ENCODE results near the gene RPSA. TPM values are rescaled to one million over a fixed set of nuclear protein-coding genes. Genes with fewer than 3 reads are reported as not detected.

Gene RPSA
- total and polyA plus RNA-seq, 9 donors: 1,762 to 2,525 (median 2,215) TPM

- WGBS (ENCODE audit: insufficient coverage): 75% methylated on average over 2 of the region's 5 CpGs
- Histone ChIP-seq H3K36me3 (ENCODE audit: control insufficient read depth, insufficient read depth, low read length) (no peaks in the 10 kb centered on the region), H3K4me3 (ENCODE audit: low read length) (no peak overlapping the region), H3K9me3 (replicated peaks; ENCODE audit: control insufficient read depth, low read depth, low read length) (no peaks in the 10 kb centered on the region), H3K4me1 (ENCODE audit: control insufficient read depth, insufficient read depth, low read length) (no peaks in the 10 kb centered on the region), H3K27me3 (ENCODE audit: control insufficient read depth, insufficient read depth, low read length) (no peaks in the 10 kb centered on the region), H3K27ac (ENCODE audit: low read length) (no peak overlapping the region)
- no peak for DNase-seq
Measured at GRCh38 chr3:39376959-39377634, 29.4 kb upstream of the RPSA start.

GRCh38 chr3:39378088-39378487 lies 28.4 kb upstream of the RPSA start:
- no peaks in the 10 kb centered on the region for H3K27me3 ChIP-seq (ENCODE audit: control insufficient read depth, insufficient read depth, low read length)
- H3K27ac ChIP-seq (ENCODE audit: low read length): no peak overlapping the region
- H3K4me1 ChIP-seq (ENCODE audit: control insufficient read depth, insufficient read depth, low read length): peaks cover 2% of the 10 kb centered on the region
- DNase-seq: no peak
- 0% methylated on average over 1 of the region's 4 CpGs for WGBS (ENCODE audit: insufficient coverage)
- H3K36me3 ChIP-seq (ENCODE audit: control insufficient read depth, insufficient read depth, low read length): no peaks in the 10 kb centered on the region
- H3K4me3 ChIP-seq (ENCODE audit: low read length): no peak overlapping the region
- no peaks in the 10 kb centered on the region for H3K9me3 ChIP-seq (replicated peaks; ENCODE audit: control insufficient read depth, low read depth, low read length)

- 96% methylated on average over 5 of the region's 10 CpGs for WGBS (ENCODE audit: insufficient coverage)
- H3K27ac ChIP-seq (ENCODE audit: low read length): no peak overlapping the region
- no peaks in the 10 kb centered on the region for H3K27me3 ChIP-seq (ENCODE audit: control insufficient read depth, insufficient read depth, low read length)
- no peaks in the 10 kb centered on the region for H3K36me3 ChIP-seq (ENCODE audit: control insufficient read depth, insufficient read depth, low read length)
- no peak overlapping the region for H3K4me3 ChIP-seq (ENCODE audit: low read length)
- DNase-seq: no peak
- H3K9me3 ChIP-seq (replicated peaks; ENCODE audit: control insufficient read depth, low read depth, low read length): no peaks in the 10 kb centered on the region
- H3K4me1 ChIP-seq (ENCODE audit: control insufficient read depth, insufficient read depth, low read length): peaks cover 3% of the 10 kb centered on the region
Measured at GRCh38 chr3:39378957-39379777, 27.4 kb upstream of the RPSA start.

- no peak overlapping the region for H3K4me3 ChIP-seq (ENCODE audit: low read length)
- peaks cover 3% of the 10 kb centered on the region for H3K4me1 ChIP-seq (ENCODE audit: control insufficient read depth, insufficient read depth, low read length)
- WGBS (ENCODE audit: insufficient coverage): 60% methylated on average over 1 of the region's 5 CpGs
- H3K27ac ChIP-seq (ENCODE audit: low read length): no peak overlapping the region
- no peaks in the 10 kb centered on the region for H3K9me3 ChIP-seq (replicated peaks; ENCODE audit: control insufficient read depth, low read depth, low read length)
- no peak for DNase-seq
- H3K27me3 ChIP-seq (ENCODE audit: control insufficient read depth, insufficient read depth, low read length): no peaks in the 10 kb centered on the region
- H3K36me3 ChIP-seq (ENCODE audit: control insufficient read depth, insufficient read depth, low read length): no peaks in the 10 kb centered on the region
Measured at GRCh38 chr3:39379778-39380155, 26.8 kb upstream of the RPSA start.

GRCh38 chr3:39381432-39381831 lies 25.1 kb upstream of the RPSA start:
- Histone ChIP-seq H3K4me1 (ENCODE audit: control insufficient read depth, insufficient read depth, low read length) (peaks cover 6% of the 10 kb centered on the region), H3K27me3 (ENCODE audit: control insufficient read depth, insufficient read depth, low read length) (no peaks in the 10 kb centered on the region), H3K27ac (ENCODE audit: low read length) (no peak overlapping the region), H3K4me3 (ENCODE audit: low read length) (no peak overlapping the region), H3K36me3 (ENCODE audit: control insufficient read depth, insufficient read depth, low read length) (no peaks in the 10 kb centered on the region), H3K9me3 (replicated peaks; ENCODE audit: control insufficient read depth, low read depth, low read length) (no peaks in the 10 kb centered on the region)
- WGBS (ENCODE audit: insufficient coverage): no CpG with 5 or more reads among the region's 3 CpGs
- no peak for DNase-seq

DNA sequence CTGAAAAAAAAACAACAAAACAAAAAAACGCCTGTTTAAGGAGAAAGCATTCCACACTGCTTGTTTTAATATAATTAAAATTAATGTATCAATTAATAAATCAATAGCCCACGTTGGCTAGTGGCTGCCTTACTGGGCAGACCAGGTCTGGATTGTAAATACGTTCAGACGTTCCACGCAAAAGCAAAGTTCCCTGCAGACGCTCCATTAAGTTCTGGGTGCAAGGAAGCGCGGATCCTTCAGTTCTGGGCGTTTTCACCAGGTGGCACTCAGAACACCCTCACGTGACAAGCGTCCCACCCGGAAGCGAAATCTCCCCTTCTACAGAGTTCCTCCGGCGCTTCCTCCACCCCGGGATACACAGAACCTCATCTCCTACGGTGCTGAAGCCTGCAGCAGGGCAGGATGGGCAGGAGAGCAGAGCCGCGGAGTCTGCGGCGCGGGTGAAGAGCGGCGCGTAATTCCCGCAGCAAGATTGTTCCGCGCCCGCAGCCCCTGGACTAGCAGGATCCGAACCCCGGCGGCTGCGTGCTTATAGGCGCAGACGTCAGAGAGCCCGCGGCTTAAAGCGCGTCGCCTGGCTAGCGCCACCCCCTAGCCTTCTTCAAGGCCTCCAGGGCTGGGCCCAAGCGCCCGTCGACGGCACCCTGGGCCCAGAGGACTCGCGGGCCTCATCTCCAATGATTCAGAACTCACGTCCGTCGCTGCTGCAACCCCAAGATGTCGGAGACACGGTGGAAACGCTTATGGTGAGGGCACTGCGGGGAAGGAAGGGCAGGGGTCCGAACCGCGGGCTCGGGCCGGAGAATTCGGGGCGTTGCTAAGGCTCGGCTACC lies 23.3 kb upstream of the RPSA start, which contains the start of gene SLC25A38:
Gene SLC25A38, plus strand, starts transcription at position 326 of the 836 bp plus-strand sequence. Its CDS starts 355 bp downstream, at position 681.
- H3K36me3 ChIP-seq (ENCODE audit: control insufficient read depth, insufficient read depth, low read length): no peaks in the 10 kb centered on the region
- DNase-seq: peak; percentile 90
- under 1% methylated on average over 60 of the region's 62 CpGs for WGBS (ENCODE audit: insufficient coverage)
- H3K9me3 ChIP-seq (replicated peaks; ENCODE audit: control insufficient read depth, low read depth, low read length): no peaks in the 10 kb centered on the region
- peak within 1 kb of the TSS; percentile 91 for H3K4me3 ChIP-seq (ENCODE audit: low read length)
- H3K27ac ChIP-seq (ENCODE audit: low read length): peak within 1 kb of the TSS; percentile 89
- H3K27me3 ChIP-seq (ENCODE audit: control insufficient read depth, insufficient read depth, low read length): no peaks in the 10 kb centered on the region
- H3K4me1 ChIP-seq (ENCODE audit: control insufficient read depth, insufficient read depth, low read length): peaks cover 6% of the 10 kb centered on the region

- Histone ChIP-seq H3K27me3 (ENCODE audit: control insufficient read depth, insufficient read depth, low read length) (no peaks in the 10 kb centered on the region), H3K4me3 (ENCODE audit: low read length) (peak overlapping the region; percentile 91), H3K36me3 (ENCODE audit: control insufficient read depth, insufficient read depth, low read length) (no peaks in the 10 kb centered on the region), H3K9me3 (replicated peaks; ENCODE audit: control insufficient read depth, low read depth, low read length) (no peaks in the 10 kb centered on the region), H3K4me1 (ENCODE audit: control insufficient read depth, insufficient read depth, low read length) (peaks cover 6% of the 10 kb centered on the region), H3K27ac (ENCODE audit: low read length) (peak overlapping the region; percentile 89)
- WGBS (ENCODE audit: insufficient coverage): under 1% methylated on average over 55 of the region's 66 CpGs
- peak; percentile 97 for DNase-seq
Measured at GRCh38 chr3:39383881-39384664, 22.4 kb upstream of the RPSA start.

GRCh38 chr3:39384665-39385000 lies 21.9 kb upstream of the RPSA start:
- Histone ChIP-seq H3K4me3 (ENCODE audit: low read length) (peak overlapping the region; percentile 28), H3K27me3 (ENCODE audit: control insufficient read depth, insufficient read depth, low read length) (no peaks in the 10 kb centered on the region), H3K9me3 (replicated peaks; ENCODE audit: control insufficient read depth, low read depth, low read length) (no peaks in the 10 kb centered on the region), H3K36me3 (ENCODE audit: control insufficient read depth, insufficient read depth, low read length) (no peaks in the 10 kb centered on the region), H3K4me1 (ENCODE audit: control insufficient read depth, insufficient read depth, low read length) (peaks cover 6% of the 10 kb centered on the region), H3K27ac (ENCODE audit: low read length) (no peak overlapping the region)
- no peak for DNase-seq
- WGBS (ENCODE audit: insufficient coverage): 71% methylated on average over 6 of the region's 14 CpGs

- Histone ChIP-seq H3K36me3 (ENCODE audit: control insufficient read depth, insufficient read depth, low read length) (peaks cover under 1% of the 10 kb centered on the region), H3K4me3 (ENCODE audit: low read length) (no peak overlapping the region), H3K9me3 (replicated peaks; ENCODE audit: control insufficient read depth, low read depth, low read length) (no peaks in the 10 kb centered on the region), H3K4me1 (ENCODE audit: control insufficient read depth, insufficient read depth, low read length) (peaks cover 6% of the 10 kb centered on the region), H3K27me3 (ENCODE audit: control insufficient read depth, insufficient read depth, low read length) (no peaks in the 10 kb centered on the region), H3K27ac (ENCODE audit: low read length) (no peak overlapping the region)
- 73% methylated on average over 8 of the region's 9 CpGs for WGBS (ENCODE audit: insufficient coverage)
- DNase-seq: no peak
Measured at GRCh38 chr3:39385456-39386090, 20.9 kb upstream of the RPSA start.

Measured in muscle of leg (tissue), 11 donors.